NCI-H2107 (cell line): Measurements from ENCODE around the gene FAM9C.

Experiments used
- DNase-seq: peaks from one replicate; lab custom pipeline; 2025; lab: John Stamatoyannopoulos, UW

FAM9C gene

DNA sequence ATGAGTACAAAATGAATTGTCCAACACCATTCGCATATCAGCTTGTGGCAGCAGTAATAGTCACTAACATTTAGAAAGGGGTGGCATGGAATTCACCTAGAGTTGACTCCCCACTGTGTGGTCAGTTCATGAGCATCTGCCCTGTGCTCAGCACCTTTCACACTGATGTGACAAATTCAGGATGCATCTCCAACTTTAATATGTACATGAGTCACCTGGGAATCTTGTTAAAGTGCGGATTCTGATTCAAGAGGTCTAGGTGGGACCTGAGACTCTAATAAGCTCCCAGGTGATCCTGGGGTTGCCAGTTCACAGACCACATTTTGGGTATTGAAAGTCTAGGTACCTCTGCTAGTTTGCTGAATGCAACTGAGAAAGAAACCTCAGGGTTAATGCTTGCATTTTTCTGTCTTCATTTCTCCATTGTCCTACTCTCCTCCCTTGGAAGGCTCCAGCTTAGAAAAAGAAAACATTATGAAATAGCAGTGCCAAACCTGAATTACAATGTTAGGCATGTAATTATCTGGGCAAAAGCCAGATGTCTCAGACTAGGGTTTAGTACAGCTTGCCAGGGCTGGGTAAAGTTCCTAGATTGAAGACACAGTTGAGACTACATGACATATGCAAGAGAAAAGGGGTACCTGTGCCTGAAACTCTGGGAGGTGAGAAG is 36.8 kb downstream of the FAM9C start:
- DNase-seq, result no peak

DNA sequence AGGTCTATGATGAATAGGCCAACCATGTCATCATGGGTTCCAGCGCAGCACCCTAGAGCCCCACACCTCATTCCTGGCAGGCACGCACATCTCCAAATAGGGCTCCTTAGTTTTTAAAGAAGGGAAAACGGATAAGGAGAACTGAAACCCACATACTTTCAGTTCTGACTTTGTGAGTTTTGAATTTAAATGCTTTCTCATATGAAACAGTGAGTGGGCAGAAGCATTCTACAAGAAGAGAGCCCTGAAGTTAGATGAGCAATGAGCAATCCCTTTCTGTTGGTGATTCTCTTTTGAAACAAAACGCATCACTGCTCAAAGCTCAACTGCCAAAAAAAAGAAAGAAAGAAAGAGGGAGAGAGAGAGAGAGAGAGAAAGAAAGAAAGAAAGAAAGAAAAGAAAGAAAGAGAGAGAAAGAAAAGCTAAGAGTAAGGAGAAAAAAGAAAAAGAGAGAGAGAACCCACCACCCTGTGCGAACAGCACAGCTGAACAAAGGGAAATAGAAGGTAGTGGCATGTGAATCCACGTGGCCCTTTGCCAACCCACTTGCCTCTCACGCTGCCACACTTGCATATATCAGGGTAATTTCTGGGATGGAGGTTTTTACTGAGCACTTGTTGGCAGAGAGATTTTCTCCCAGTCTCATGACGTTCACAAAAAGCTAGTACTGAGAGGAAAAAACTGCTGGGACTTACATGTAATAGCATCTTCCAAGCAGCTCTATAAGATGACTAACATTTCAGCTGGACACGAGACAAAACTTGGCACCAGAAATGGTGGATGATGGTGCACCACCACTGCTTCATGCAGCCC is 38.6 kb downstream of the FAM9C start:
- no peak for DNase-seq

DNA sequence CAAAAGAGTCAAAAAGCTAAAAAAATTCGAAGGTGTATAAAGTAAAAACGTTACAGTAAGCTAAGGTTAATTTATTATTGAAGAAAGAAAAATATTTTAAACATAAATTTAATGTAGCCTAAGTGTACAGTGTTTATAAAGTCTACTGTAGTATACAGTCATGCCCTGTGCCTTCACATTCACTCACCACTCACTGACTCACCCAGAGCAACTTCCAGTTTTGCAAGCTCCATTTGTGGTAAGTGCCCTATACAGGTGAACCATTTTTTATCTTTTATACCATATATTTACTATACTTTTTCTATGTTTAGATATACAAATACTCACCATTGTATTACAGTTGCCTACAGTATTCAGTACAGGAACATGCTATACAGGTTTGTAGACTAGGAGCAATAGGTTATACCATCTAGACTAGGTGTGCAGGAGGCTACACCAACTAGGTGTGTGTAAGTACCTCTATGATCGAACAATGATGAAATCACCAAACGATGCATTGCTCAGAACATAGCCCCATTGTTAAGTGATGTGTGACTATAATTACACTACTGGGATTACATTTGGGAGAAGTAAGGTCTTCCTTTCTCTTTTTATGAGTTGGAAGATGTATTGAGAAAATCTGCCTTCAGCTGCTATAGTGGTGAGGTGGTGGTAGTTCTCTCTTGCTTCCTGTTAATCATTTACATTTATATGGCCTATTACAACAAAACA is 42.3 kb downstream of the FAM9C start:
- no peak for DNase-seq

DNA sequence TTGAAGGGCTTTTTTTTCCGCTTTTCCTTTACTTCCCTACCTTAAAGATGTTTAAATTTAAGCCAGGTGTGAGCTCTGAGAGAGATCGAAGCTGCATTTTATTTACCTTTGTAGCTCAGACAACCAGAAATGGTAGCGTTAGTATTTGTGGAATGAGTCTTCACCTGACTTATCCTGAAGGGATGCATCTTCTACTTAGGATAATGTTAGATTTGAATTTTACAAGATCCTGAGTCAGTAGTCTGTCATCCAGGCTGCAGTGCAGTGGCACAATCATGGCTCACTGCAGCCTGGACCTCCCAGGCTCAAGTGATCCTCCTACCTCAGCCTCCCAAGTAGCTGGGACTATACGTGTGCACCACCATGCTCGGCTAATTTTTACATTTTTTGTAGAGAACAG is 43.3 kb downstream of the FAM9C start:
- DNase-seq, result no peak

DNA sequence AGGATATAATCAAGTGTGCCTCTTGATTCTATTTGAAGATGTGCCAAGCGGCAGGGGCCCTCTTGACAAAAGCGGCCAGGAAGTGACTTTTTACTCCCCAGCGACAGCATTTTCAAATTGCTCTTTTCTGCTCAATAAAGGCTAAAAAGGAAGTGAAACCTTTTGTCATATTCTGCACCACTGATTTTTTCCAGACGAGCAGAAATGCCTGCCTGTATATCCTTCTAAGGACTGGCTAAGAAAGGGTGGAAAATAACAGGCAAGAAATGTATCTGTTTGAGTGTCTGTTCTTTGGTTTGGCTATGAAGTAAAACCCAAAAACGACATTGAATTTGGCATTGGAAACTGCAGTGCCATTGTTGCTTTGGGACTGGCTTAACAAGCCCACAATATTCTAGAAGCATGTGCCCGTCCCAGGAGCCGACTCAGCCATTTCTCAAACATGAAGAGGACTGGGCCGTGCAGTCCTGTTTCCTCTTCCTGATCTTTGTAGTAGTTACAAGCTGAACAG is 44.1 kb downstream of the FAM9C start:
- DNase-seq, result no peak

DNA sequence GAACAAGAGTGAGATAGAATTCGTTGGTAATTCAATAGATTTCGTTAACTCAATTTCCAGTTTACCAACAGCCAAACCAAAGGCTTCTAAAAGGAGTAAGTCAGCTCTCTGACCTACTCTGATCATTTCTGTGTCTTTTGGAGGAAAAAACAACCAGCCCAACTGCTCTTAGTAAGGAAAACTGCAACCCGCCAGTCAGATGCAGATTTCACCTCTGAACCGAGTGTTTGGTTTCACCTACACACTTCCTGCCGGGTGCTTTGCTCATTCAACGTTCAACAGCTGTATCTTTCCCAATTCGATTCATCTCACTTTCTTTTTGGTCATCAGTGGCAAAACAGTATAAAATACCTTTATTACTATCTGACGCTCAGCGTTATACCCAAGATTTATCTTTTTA is 45.0 kb downstream of the FAM9C start:
- DNase-seq, result no peak

DNA sequence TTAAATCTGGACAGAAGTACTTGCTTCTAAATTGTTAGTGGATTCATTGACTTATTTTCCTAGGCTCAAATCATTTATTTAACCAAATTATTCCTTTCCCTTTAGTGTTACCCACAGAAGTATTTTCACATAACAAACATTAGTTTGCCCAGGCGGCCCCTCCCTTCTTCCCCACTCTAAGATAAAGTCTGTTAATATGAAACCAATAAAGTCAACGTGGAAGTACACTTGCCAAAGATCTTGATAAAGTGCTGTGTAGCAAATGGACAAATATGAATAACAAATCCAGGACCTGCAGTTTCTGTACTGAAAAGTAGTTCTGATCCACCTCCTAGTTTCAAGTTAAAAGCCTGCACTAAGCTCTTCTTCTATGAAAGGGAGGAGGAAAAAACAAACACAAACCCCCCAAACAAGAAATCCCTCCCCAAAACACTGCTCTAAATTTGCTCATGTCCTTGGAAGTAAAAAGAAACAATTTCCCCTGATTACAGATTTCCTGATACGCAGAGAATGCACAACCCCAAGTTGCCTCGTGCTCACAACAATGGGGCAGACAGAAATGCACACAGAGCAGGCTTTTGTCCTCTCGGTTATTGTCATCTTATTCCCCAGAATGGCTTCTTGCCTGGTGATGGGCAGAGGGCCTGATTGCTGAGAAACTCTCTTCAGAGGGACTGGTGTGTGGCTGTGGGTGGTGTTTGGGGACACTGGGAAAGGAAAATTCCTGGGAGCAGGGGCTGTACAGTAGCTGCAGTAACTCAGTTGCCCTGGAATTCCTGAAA is 46.3 kb downstream of the FAM9C start:
- DNase-seq, result no peak

DNA sequence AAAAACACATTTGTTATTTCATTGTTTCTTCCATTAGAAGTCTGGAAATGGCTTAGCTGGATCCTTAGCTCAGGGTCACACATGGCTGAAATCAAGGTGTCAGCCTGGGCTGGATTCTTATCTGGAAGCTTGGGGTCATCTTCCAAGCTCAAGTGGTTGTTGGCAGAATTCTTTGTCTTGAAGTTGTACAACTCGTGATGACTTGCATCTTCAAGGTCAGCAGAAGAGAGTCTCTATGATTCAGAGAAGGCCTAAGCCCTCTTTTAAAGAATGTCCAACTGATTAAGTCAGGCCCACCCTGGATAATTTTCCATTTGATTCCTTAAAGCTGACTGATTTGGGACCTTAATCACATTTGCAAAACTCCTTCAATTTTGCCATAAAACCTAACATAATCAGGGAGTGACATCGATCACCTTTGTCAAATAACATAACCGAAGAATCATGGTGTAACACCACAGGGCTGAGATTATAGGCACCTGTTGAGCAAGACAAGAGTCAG is 47.4 kb downstream of the FAM9C start:
- no peak for DNase-seq

DNA sequence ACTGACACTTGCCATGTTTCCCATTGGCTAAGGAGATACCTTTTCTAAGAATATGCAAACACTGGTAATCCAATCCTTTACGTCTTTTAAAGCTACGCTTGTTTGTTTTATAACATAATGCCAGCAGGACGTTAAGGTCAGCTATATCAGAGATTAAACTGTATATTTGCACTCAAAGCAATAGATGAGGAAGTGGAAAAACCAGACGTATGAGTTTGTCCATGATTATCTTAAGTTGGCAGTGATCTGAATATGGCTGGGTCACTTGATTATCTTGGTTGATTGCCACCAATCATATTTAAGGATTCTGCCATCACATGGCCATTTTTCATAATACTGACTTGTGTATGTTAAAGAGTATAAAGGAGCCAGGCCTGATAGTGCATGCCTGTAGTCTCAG is 50.1 kb downstream of the FAM9C start:
- no peak for DNase-seq

DNA sequence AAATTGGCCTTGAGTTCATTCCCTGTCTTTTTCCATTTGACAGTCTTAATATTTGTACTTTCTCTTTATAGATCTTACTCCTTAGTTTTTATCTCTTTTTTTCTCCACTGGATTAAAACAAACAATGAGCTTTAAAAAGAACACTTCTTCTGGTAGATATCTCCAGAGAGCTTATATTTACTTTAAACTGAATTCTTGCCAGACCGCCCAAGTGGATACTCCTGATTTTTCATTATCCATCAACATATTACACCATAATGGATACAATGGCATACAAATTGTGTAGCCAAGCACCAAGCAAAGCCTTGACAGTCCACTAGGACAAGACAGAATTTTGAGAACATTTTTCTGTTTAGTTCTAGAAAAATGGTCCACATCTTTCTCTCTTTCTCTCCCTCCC is 50.6 kb downstream of the FAM9C start:
- no peak for DNase-seq

DNA sequence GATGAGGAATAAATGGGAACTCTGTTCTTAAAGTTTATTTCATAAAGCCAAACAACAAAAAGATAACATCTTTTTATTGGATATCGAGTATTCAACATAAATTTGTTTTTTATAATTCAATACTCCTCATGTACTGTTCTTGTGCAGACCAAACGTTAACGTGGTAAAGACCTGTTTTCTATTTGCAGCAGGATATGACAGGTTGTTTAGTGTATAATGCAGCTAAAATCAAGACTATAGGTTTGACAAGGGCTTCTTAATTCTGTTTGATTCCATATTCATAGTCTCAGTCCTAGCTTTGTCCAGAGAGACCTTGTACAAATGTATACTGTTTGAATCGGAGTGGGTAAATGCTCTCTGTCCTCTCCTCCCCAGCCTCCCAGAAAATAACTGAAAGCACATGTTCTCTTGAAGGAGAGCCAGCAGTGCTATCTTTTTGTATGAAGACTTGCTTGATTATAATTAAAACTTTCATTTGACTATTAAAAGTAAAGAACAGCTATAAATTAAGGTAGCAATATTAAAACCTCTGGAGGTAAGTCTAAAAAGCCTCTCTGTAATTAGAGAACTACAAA is 51.8 kb downstream of the FAM9C start:
- no peak for DNase-seq

DNA sequence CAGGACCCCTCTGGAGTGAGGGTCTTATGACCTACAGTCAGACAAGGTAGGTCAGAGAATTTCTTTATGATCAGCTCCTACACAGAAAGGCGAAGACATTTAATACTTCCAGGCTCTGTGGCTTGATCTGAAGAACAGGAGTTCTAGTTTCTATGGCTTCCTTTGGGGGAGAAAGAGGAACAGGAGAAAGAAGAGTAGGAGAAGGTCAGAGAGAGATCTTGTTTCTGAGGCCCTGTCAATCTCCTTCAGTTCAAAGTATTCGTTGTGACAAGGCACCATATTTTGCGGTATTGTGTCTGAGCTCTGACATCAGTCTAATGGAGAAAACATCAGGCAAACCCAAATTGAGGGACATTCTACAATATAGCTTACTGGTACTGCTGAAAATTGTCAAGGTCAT is 52.8 kb downstream of the FAM9C start:
- no peak for DNase-seq

DNA sequence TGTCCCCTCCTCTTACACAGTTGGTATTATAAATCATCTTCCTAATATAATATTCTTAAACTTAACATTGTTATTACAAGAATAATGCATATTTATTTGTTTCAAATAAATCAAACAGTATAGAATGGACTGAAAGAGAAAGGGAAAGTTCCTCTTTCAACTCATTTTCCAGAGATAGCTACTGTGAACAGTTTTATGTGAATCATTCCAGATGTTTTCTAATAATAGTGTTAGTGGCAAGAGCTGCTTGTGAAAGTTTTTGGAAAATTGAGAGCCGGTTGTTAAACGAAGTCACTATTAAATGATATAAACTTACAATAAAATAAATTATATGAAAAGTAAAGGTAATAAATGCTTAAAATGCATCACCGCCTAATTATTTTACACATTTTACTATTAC is 55.0 kb downstream of the FAM9C start:
- no peak for DNase-seq

DNA sequence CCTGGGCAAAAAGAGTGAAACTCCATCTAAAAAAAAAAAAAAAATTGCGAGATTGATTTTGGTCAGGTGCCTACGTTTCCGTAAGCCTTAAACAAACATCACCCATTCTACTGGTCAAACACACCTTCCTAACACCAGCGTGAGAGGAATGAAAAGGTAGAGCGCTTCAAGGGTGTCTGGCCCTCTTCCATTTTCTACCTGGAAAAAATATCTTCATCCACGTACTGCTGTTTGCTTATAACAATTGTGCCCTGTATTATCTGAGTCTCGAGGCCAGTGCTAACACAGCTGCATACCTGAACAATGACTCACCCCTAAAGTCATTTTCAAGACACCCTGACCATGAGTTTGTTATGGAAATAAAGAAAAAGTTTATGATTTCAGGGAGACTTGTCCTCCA is 55.6 kb downstream of the FAM9C start:
- no peak for DNase-seq

DNA sequence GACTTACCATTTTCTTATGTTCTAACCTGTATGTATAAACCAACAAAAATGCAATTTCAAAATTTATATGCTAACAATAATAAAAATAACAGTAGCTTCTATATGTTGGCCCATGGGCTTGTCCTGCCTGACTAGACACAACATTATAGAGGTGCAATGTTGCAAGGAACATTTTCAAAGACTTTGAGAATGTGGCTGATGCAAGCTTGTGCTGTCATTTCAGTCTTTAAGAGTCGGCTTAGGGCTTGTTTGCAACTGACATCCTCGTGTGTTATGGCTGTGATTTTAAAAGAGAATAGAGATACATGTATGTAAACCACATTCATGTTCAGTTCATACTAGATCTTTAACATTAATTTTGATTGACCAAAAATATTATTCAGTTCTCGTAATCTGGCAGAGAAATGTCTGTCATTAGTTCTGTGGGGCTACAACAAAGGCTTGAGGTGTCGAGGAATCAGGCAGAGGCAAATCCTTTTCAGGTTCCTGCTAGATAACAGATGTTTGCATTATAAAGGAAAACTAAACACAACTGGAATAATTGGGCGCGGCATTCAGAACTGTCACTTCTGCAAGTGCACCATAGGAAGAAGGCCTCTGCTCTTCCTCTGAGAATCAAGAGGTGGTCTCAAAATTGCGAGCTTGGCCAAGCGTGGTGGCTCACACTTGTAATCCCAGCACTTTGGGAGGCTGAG is 56.4 kb downstream of the FAM9C start:
- DNase-seq, result no peak

DNA sequence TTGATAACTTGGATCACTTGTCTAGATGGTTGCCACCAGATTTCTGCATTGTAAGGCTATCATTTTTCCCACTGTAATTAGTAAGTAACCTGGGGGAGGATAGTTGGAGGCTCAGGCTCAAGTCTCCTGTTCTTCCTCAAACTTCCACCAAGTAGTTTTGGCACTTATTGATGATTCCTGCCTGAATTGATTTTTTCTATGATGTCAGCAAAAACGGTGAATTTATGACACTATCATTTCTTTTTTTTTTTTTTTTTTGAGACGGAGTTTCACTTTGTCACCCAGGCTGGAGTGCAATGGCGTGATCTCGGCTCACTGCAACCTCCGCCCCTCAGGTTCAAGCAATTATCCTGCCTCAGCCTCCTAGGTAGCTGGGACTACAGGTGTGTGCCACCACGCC is 57.1 kb downstream of the FAM9C start:
- DNase-seq, result no peak

DNA sequence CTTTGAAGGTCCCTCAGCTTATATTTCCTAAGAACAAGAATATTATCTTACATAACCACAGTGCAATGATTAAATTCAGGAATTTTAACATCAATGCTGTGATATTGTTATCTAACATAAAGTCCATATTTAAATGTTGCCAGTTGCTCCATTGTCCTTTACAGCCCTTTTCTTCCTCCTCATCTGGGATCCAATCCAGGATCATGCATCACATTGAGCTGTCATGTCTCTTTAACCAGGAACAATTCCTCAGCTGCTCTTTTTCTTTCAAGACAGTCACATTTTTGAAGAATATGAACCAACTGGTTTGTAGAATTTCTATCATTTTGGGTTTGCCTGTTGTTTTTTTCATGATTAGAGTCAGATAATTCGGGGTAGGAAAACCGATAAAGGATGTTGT is 57.5 kb downstream of the FAM9C start:
- DNase-seq, result no peak

DNA sequence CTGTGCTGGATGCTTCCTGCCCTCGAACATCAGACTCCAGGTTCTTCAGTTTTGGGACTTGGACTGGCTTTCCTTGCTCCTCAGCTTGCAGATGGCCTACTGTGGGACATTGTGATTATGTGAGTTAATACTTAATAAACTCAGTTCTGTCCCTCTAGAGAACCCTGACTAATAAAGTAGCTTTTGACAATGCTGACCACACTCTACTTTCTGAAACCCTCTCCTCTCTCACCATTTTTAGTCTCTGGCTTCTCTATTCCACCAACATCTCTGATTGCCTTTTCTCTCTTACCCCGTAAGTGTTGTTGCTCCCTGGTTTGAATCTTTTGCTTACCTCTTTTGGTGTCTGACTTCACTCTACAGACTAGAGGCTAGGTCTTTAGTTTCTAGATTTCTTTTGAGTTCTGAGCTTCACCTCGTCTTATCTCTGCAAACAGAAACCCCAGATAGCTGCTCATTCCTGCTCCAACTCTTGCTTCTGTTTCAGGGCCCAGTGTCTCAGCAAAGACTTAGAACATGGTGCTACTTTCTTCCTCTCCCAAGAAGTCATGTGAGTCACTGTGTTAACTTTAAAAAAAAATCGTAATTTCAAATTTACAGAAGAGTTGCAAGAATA is 58.1 kb downstream of the FAM9C start:
- DNase-seq, result no peak
